Right lobe of liver (tissue), 6 donors: ENCODE results near the gene HPDL. TPM values are rescaled to one million over a fixed set of nuclear protein-coding genes. Genes with fewer than 3 reads are reported as not detected.

ENCODE experiments used
- ATAC-seq, 4 donors: fragments of 200-7000 bp; cut with Tn5 transposase; one replicate each; pipeline ENCODE4 v1.9.1; 2020; ENCODE audit warnings: mild to moderate bottlenecking in 4 of 4, moderate library complexity in 4 of 4
- DNase-seq, 3 donors: peaks; one replicate each; pipeline ENCODE4 v3.0.0-alpha.2; 2020
- H3K27ac ChIP-seq, 3 donors: fragments of 200-600 bp; one replicate each; pipeline ENCODE4 v1.8.0; 2022
- H3K27me3 ChIP-seq, 2 donors: fragments of 200-600 bp; one replicate each; pipeline ENCODE4 v1.8.0; 2022
- H3K36me3 ChIP-seq, 4 donors: fragments of 200-600 bp; sonication (generic) in 1 of 4; one replicate each; pipeline versions ENCODE4 v1.5.1 to v1.8.0; 2017 to 2022; ENCODE audit warnings: control low read depth in 1 of 4
- H3K4me1 ChIP-seq, 4 donors: fragments of 200-600 bp; sonication (generic) in 1 of 4; one replicate each; pipeline versions ENCODE4 v1.5.1 to v1.8.0; 2017 to 2022; ENCODE audit warnings: control low read depth in 1 of 4
- H3K4me3 ChIP-seq, 3 donors: fragments of 200-600 bp; one replicate each; pipeline ENCODE4 v1.8.0; 2022
- H3K9me3 ChIP-seq, 4 donors: fragments of 200-600 bp; sonication (generic) in 1 of 4; one replicate each; pipeline versions ENCODE4 v1.5.1 to v1.8.0; 2017 to 2022; ENCODE audit warnings: control low read depth in 1 of 4
- POLR2A ChIP-seq: fragments of 450-650 bp; IDR thresholded peaks from one replicate; pipeline ENCODE4 v1.6.1; 2017; ENCODE audit warnings: antibody characterized with exemption, mild to moderate bottlenecking
- WGBS: methylation state at CpG from one replicate; pipeline ENCODE4 v1.1.6; 2018; ENCODE audit warnings: low coverage, low lambda C conversion rate; ENCODE audit not compliant: insufficient coverage; ENCODE audit errors: missing lambda C conversion rate; 5-methylcytosine and 5-hydroxymethylcytosine counted together
- intact Hi-C, 2 donors: fragments of 100-400 bp; cut with DNase I; formaldehyde crosslinking; loops; one replicate each; pipeline versions ENCODE4 v1.11.2 to v1.14.1; 2022
- total RNA-seq, 6 experiments: library from RNA; depleted of rRNA in 2 of 6; stranded (reverse); fragments of >200 nt in 2 of 6; fragmentation: NEBNext Ultra II Directional in 3 of 6; extraction: Animal tissue kit (Norgen Biotek cat#: 25700) in 3 of 6; gene quantifications; one replicate each; pipeline versions ENCODE4 v1.1.0 to v1.2.4, GENCODE V29; 2016 to 2023
- TF ChIP-seq, protein P1 (sequence below), 4 donors: fragments of 200-600 bp in 3 of 4; fragments of 450-650 bp in 1 of 4; IDR thresholded peaks; one replicate each; pipeline versions ENCODE4 v1.5.1 to v1.8.0; 2016 to 2022; ENCODE audit warnings: antibody characterized with exemption in 4 of 4, mild to moderate bottlenecking in 2 of 4
- donor health status: DM: no; HTN: yes; CAD: no.
- donor health status: DM: no; HTN: no; CAD: no.
- donor health status: DM: no; HTN: no; CAD: no.
- donor health status: DM: no; HTN: yes; CAD: no.
- donor health status: DM: no; HTN: yes; CAD: no.

Gene HPDL
- total RNA-seq, 6 experiments from 2014 or later: 0.25 to 0.56 TPM; not detected in 4

- DNase-seq (no peak), ATAC-seq (no peak)
- intact Hi-C loops: no loop called here
- H3K9me3 ChIP-seq: no peaks in the 10 kb centered on the region
- TF ChIP-seq, protein P1, sequence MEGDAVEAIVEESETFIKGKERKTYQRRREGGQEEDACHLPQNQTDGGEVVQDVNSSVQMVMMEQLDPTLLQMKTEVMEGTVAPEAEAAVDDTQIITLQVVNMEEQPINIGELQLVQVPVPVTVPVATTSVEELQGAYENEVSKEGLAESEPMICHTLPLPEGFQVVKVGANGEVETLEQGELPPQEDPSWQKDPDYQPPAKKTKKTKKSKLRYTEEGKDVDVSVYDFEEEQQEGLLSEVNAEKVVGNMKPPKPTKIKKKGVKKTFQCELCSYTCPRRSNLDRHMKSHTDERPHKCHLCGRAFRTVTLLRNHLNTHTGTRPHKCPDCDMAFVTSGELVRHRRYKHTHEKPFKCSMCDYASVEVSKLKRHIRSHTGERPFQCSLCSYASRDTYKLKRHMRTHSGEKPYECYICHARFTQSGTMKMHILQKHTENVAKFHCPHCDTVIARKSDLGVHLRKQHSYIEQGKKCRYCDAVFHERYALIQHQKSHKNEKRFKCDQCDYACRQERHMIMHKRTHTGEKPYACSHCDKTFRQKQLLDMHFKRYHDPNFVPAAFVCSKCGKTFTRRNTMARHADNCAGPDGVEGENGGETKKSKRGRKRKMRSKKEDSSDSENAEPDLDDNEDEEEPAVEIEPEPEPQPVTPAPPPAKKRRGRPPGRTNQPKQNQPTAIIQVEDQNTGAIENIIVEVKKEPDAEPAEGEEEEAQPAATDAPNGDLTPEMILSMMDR (IDR thresholded peaks at IDR 0.05): no peak
- TF ChIP-seq POLR2A: no peak
- 88% methylated on average over 13 of the region's 16 CpGs for WGBS
- peak overlapping the region in 2 of 3 donors; percentile 65 to 79 for H3K27ac ChIP-seq
- peaks cover 0 to 10% (median 2%) of the 10 kb centered on the region in 4 donors for H3K4me1 ChIP-seq
- no peaks in the 10 kb centered on the region for H3K36me3 ChIP-seq
- H3K27me3 ChIP-seq: no peaks in the 10 kb centered on the region
- peak overlapping the region; percentile 68 to 93 (median 91) for H3K4me3 ChIP-seq
Measured at GRCh38 chr1:45302505-45303150, 24.1 kb upstream of the HPDL start.

DNA sequence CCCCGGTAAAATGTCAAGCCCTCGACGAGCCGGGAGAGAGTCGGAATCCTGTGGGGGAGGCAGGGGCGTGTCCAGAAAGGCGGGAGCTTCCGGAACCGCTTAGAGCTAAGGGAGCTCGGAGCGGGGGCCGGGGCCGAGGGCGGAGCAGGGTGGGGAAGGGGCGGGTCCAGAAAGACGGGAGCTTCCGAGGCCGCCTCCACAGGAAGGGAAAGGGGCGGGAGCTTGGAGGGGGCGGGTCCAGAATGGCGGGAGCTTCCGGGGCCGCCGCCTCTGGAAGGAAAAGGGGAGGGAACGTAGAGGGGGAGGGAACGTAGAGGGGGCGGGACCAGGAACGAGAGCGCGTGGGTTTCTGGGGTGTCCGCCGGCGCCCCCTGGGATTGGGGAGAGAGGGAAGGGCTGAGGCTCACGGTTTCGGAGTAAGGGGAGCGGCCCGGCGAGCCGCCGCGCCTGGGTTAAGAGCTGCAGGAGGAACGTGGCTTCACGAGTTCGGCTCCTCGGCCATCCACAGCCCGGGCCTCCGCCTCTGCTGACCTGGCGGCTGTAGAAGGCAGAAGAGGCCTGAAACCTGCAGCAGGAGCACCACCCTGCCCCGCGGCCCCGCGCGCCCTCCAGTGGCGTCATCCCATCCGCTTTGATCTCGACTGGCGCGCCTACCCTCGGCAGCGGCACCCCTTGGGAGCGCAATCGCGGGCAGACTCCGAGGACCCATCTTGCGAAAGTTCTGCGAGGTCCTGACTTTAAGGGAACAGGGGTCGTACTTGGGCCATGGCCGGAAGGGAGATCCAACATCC lies 23.0 kb upstream of the HPDL start:
- H3K9me3 ChIP-seq: no peaks in the 10 kb centered on the region
- ATAC-seq: peak; percentile 93 to 96 (median 94)
- peak overlapping the region; percentile 86 to 93 (median 91) for H3K4me3 ChIP-seq
- under 1% methylated on average over 47 of the region's 68 CpGs for WGBS
- TF ChIP-seq, protein P1 (IDR thresholded peaks at IDR 0.05): peak; percentile 61 to 72 (median 67)
- TF ChIP-seq POLR2A: peak; percentile 82
- peaks cover 0 to 6% (median 2%) of the 10 kb centered on the region in 4 donors for H3K4me1 ChIP-seq
- H3K36me3 ChIP-seq: no peaks in the 10 kb centered on the region
- DNase-seq: peak; percentile 99
- no peaks in the 10 kb centered on the region for H3K27me3 ChIP-seq
- H3K27ac ChIP-seq: peak overlapping the region; percentile 90 to 93 (median 91)
- intact Hi-C loops: no loop called here

GRCh38 chr1:45304311-45305081 lies 22.2 kb upstream of the HPDL start:
- DNase-seq (peak; percentile 64 to 82 (median 80)), ATAC-seq (peak; percentile 30 to 53 (median 48))
- peaks cover 0 to 6% (median 2%) of the 10 kb centered on the region in 4 donors for H3K4me1 ChIP-seq
- no peaks in the 10 kb centered on the region for H3K27me3 ChIP-seq
- no peak for TF ChIP-seq POLR2A
- TF ChIP-seq, protein P1 (IDR thresholded peaks at IDR 0.05): no peak
- WGBS: 25% methylated on average over 11 of the region's 15 CpGs
- H3K27ac ChIP-seq: peak overlapping the region; percentile 90 to 93 (median 91)
- no peaks in the 10 kb centered on the region for H3K36me3 ChIP-seq
- no peaks in the 10 kb centered on the region for H3K9me3 ChIP-seq
- intact Hi-C loops: no loop called here
- peak overlapping the region; percentile 86 to 93 (median 91) for H3K4me3 ChIP-seq

DNA sequence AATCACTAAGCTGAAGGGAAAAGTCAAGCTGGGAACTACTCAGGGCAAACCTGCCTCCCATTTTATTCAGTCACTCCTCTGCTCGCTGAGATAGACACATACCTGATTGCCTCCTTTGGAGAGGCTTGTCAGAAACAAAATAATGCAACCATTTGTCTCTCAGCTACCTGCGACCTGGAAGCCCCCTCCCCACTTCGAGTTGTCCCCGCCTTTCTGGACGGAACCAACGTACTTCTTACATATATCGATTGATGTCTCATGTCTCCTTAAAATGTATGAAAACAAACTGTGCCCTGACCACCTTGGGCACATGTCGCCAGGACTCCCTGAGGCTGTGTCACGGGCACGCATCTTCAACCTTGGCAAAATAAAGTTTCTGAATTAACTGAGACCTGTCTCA lies 21.5 kb upstream of the HPDL start:
- intact Hi-C loops: no loop called here
- no peak for ATAC-seq
- WGBS: 86% methylated on average over 10 of the region's 10 CpGs
- Histone ChIP-seq H3K9me3 (no peaks in the 10 kb centered on the region), H3K4me3 (no peak overlapping the region), H3K27ac (no peak overlapping the region), H3K36me3 (no peaks in the 10 kb centered on the region), H3K27me3 (no peaks in the 10 kb centered on the region), H3K4me1 (peaks cover 0 to 6% (median 2%) of the 10 kb centered on the region in 4 donors)
- DNase-seq: no peak
- no peak for TF ChIP-seq POLR2A
